ENCODE results near the gene MGMT.

GRCh38 chr10:129532838-129533237 lies 65.8 kb downstream of the MGMT start:
- TF ChIP-seq CTCF (IDR thresholded peaks at IDR 0.05) (no peak), POLR2A (IDR thresholded peaks at IDR 0.05) (no peak), POLR2AphosphoS5 (IDR thresholded peaks at IDR 0.05) (peak in 1 of 3 donors; percentile 10)
